HG03103 (cell line): ENCODE measurements around the gene HECW1.
"Not testable (repeated sequence)": the region's sequence is repeated elsewhere in the genome, so short reads cannot be mapped to it uniquely, and the experiment has no call there.

Source experiments
- ATAC-seq: cut with Tn5 transposase; IDR thresholded peaks from one replicate; pipeline ENCODE4 v1.9.1; 2021; ENCODE audit warnings: low read depth; ENCODE audit not compliant: unreplicated experiment

HECW1 gene

DNA sequence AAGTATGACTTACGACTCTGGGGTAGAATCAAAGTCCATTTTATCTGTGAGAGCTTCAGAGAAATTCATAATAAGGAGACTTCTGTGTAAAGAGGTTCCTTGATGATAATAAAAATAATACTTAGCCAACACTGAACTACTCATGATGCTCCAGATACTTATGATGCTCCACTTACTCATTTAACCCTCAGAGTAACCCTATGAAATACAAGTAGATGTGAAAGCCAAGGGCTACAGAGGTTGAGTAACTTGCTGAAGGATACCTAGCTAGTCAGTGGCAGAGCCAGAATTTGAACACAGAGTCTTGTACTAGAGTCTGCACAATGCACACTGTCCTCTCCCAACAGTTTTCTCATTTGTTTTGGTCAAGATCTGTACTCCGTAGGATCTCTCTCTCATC is 89.5 kb downstream of the HECW1 start:
- ATAC-seq = no peak

DNA sequence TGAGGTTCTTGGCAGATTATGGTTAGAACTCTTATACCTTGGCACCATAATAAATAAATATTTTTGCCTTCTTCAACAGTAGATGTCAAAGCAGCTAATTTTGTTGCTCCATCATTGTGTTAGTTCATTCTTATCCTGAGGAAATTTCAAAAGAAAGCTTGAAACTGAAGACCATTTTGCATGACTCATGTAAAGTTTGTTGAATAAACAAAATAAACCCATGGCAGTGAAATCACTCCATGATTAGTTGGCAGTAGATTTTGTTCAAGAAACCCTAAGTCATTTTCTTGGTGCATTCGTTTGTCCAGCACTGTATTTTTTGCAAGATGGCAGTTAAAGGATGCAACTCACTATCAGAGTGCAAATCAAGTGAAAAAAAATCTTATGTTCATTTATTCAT is 91.6 kb downstream of the HECW1 start:
- no peak for ATAC-seq

DNA sequence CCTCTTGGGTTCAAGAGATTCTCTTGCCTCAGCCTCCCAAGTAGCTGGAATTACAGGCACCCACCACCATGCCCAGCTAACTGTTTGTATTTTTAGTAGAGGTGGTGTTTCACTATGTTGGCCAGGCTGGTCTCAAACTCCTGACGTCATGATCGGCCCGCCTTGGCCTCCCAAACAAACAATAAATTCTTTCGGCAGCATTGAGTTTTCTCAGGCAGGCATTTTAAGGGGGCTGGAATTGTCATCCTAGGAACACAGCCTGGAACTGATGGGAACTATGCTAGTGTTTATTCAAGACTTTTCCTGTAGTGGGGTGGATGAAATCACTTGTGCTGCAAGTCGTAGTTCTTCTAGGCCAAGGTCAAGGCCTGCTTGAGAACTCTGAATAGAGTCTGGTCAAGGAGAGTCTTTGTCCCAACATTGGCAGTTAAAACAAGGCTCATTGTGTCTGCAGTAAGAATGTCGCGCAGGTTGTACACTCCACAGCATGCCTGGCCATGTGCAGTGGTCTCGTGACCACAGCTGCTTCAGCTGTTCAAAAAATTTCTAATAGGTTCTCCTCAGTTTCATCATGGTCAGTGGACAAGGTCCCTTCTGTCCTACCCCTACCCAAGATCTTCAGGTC is 92.8 kb downstream of the HECW1 start:
- no peak for ATAC-seq

DNA sequence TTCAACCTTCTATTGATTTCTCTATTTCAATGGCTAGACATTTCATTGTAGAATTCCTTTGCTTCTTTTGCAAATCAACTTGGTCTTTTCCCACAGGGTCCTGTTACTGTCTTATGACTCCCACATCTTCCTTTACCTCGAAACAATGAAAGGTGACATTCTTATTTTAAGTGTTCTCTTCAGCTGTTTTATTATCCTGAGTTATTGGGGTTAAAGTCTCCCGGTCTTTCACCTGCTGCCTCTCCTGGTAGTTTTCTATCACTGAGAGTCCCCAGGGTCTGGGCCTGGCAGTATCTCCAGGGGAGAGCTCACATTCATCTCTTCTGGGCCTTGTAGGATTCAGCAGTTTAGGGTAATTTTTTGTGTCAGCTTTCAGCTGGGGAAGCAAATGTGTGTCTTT is 95.8 kb downstream of the HECW1 start:
- ATAC-seq = no peak

DNA sequence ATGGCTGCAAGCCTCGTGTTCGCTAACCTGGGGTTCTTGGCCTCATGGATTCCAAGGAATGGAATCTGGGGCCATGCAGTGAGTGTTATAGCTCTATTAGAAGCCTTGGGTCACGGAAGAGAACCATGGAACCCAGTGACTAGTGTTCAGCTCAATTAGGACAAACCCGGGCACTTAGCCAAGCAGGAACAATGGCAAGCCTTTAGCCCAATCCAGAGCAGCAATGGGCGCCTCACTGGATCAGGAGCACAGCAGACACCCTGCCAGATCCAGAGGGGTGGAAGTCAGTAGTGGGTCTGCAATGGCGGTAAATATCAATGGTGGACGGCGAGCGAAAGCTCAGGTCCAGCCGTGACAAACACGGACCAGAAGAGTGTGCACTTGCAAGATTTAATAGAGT is 98.1 kb downstream of the HECW1 start:
- not testable (repeated sequence) for ATAC-seq

DNA sequence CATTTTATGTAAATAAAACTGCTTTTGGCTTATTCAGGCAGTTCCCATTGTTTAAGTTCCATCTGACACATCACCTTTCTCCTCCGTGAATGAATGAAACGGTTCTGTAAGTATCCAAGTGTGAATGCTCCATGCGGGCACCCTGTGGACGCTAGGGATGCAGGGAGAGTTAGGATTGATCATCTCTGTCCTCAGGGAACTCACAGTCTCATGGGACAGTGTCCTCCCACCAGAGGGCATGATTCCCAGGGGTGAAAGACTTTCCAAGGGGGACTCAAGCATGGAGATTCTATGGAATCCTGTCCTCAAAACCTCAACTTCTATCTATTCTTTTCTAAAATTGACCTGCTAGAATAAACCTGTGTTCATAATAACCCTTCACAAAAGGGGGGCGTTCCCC is 98.8 kb downstream of the HECW1 start:
- no peak for ATAC-seq

DNA sequence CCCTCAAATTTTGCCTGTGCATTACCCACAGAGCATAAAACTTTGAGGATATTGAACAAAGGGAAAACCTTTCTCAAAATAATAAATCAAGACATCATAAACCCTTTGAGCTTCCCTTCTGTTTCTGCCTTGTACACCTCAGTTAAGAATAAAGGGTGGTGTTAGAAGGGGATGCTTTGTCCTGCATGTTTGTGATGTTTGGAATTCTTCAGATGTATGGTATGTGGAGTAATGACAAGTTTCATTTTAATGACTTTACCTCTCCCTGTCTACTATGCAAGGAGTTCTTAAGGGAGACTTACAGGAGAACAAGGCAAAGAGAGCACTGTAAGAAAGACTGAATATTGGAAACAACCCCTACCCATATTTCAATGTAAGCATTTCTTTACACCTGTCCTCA is 99.2 kb downstream of the HECW1 start:
- ATAC-seq = no peak

DNA sequence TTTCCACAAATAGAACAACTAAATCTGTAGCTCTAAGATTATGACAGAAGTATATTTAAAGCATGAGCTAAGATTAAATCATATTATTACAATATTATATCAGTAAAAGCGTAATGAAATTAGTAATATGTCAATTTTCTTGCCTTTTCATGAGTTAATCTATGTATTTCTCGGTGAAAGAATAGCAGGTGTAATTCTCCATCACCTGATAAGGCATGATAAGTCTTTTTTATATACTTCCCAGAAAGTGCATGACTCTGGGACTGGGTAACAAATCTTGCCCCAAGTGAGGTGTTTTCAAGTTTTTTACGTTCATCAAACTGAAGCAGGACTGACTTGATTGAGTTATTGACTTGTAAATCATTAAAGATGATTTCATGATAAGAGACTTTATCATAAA is 100.5 kb downstream of the HECW1 start:
- ATAC-seq = no peak

DNA sequence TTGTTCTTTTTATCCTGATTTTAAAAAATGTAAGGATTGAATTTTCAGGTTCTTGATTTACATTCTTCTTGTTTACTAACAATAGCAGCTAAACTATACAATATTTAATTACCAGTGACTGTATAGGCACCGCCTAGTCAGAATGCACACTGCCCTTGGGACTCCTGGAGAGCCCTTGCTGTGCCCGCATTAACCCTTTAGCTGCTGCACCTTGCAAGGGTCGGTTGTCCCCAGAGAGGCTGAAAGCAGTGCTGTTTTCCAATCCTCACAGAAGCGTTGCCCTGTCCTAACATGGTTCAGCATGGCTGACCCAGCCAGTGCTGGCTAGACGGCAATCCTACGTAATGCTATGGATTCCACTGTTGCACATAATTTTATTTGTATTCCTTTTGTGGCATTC is 102.6 kb downstream of the HECW1 start:
- no peak for ATAC-seq

DNA sequence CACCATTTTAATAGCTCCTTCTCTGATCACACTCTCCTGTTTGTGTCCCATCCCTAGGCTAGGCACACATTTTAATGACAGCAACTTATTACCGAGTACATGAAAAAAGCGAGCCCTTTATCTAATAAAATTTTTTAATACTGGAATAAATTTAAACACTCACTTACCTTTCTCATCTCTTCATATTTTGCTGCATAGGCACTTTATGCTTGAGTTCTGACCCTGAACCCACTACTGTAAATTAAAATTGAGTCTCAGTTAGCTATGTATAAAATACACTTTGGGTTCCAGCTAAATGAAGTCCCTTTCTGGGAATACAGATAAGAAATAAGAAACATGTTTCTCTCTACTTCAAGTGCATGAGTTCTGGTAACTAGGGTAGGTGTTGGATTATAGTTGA is 104.6 kb downstream of the HECW1 start:
- ATAC-seq = no peak

DNA sequence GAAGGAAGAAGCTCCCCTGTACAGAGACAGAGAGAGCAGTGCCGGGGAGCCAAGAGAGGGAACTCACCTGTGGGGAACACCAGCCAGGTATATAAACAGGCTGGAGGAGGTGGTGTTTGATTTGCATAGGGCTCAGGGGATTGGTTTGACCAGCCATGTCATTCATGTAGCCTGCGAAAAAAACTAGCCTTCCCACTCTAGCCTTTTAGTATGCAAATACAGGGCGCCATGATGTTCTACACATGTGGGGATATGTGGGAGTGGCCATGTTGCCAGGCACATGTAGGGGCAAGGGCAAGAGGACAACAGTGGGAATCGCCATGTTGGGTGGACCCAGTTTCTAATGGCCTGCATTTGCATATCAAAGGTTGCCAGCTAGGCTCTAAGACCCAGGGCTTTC is 106.5 kb downstream of the HECW1 start:
- not testable (repeated sequence) for ATAC-seq

DNA sequence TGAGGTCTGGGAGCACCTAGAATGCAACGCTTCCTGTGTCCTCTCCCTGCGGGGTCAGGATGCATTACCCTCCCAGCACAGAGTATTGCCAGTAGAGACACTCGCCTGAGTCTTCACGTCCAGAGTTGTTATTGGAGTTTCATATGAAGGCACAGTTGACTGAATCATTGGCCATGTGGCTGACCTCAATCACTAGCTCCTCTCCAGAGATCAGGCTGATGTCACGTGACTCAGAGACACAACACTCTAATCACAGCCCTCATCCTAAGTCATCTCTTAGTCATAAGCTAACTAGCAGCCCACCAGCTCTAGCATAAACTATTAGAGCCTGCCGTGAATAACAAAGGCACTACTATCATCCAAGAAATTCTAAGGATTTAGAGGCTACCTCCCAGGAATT is 107.8 kb downstream of the HECW1 start:
- ATAC-seq = no peak

DNA sequence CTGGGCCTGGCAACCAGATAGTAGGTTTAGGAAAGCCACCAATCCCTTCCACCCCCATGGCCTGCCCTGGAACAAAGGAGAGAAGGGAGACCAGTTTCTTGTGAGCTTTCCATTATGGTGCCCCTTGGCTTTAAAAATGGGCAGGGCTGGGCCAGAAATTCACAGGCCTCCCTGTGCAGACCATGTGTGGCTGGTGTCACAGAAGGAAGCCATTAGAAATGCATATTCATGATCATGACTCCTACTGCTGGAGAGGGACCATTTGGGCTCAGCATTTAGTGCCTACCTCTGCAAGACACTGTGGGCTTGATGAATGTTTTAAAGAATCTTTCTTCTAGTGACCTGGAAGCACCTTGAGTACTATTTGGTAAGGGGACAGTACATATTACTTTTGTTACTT is 108.3 kb downstream of the HECW1 start:
- no peak for ATAC-seq

DNA sequence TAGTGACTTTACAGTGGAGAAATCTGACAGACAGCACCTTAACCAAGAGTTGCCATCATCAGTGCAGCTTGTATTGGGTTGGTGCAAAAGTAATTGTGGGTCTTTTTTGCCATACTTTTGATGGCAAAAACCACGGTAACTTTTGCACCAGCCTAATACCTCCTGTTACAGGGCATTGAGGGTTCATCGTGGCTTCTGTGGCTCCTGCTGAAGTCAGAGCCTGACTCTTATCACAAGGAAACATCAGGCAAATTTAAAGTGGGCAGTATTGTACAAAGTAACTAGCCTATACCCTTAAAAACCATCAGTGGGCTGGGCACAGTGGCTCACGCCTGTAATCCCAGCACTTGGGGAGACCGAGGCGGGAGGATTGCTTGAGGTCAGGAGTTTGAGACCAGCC is 117.4 kb downstream of the HECW1 start:
- no peak for ATAC-seq

DNA sequence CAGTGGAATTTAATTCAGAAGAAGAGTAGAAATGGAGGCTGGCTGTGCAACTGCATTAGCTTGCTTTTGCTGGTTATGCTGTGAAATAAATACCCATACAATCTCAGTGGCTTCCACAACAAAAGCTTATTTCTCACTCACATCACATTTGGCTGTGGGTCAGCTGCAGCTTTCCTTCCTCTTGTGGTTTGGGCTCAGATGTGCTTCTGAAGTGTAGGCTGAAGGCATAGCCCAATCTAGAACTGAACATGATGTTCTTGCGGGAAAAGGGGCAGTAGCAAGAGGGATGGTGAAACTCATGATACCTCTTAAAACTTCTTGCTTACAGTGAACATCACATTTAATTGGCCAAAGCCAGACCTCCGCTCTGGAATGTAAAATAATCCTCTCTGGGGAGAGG is 119.9 kb downstream of the HECW1 start:
- ATAC-seq = no peak

DNA sequence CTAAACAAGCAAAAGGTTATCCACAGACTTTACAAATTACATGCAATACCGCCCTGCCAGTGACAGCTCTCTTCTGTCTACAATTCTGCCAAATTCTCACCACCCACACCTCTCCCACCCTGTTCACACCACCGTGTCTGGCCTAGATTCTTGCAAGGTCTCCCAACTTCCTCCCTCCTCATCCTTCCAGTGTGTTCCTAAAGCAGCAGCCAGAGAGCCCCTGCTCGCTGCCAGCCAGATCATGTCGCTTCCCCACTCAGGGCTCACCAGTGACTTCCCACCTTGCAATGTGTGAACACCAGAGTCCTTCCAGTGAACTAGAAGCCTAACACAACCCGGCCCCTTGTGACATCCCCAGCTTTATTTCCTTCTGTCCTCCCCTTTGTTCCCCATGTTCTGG is 121.6 kb downstream of the HECW1 start:
- no peak for ATAC-seq

DNA sequence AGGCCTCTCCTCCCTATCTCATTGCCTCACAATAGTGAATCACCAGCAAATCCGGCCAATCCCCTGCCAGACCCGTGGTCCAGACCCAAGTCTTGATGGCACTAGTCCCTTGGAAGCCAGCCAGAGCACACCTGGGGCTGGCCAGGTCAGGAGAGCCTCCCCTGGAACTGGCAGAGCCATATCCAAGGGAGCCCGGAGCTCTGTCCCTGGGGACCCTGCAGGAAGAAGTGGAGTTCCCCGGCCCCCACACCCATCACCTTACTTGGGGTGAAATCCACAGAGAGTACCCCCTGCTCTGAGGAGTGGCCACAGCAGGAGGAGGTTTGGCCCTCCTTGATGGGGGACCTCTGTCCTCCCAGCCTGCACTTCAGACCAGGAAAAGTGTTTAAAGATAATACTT is 122.5 kb downstream of the HECW1 start:
- no peak for ATAC-seq

DNA sequence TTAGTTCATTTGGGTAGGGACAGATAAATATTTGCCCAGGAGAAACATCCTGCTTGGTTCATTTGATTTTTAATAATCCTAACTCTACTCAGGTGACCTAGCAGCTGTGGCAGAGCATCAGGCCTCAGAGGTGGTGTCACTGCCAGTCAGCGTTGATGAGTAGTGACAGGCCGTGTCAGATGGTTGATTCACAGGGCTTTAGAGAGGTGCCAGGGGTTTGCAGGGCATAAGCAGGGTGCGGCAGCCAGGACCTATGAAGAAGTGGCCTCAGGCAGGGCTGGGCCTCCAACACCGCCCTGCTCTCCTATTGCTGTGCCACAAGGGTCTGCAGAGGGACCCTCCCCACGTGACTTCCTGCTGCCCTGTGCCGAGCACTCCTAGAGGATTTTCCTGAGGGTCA is 128.1 kb downstream of the HECW1 start:
- no peak for ATAC-seq

DNA sequence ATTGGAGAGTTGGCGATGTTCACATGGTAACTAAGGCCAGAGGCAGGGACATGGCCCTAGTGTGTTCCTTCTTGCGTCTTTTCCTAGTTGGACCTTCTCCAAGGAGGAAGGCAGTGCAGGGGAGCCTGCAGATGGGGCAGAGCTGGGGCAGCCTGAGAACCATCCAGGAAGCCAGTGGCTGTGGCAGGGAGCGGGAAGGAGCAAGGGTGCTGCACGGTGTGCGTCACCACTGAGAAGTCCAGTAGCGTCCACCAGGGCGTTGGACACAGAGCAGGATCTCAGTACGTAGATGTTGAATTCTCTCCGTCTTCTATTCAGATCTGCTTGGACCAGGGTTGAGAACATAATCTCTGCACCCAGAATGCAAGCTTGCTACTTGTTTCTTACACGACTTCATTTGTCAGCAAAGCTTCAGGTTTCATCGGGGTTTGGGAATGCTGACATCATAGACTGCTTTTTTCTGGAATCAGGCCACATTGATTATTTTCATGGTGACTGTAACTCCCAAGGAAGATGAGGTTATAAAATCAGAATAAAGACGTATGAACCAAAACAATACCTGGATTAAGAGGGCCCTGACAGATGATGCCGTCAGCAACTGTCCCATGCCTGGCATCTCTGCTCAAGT is 130.3 kb downstream of the HECW1 start:
- ATAC-seq = no peak

DNA sequence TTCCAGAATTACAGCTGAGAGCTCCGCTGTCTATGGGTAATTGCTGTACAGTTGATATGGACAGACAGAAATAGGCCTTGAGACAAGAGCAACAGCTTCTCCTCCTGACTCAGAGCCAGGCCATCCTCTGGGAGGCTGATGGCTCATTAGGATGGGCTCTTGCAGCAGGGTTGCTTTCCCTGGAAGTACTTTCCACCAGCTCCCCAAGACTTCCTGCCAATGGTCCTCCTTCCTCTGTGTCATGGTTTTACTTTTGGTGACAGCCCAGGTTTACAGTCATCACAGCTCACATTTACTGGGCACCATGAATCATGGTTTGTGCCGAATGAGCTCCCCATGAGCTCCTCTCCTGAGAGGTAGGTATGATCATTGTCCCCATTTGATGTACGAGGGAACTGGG is 131.8 kb downstream of the HECW1 start:
- ATAC-seq = no peak

DNA sequence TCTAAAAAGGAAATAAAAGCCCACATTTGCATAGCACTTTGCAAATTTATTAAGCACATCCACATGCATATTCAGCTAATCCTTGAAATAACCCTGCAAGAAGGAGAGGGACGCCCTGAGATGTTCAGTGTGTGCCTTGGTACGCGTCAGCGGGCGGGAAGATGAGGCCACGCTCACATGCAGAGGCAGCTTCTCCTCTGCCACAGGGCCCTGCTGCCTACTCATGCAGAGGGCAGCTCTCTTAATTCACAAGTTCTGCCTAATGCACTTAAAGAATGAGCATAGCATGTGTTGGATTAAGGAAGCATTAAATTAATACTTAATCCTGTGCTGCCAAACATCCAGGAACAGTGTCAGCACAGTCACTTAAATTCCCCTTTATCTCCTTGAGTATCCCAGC is 132.3 kb downstream of the HECW1 start:
- ATAC-seq = no peak

DNA sequence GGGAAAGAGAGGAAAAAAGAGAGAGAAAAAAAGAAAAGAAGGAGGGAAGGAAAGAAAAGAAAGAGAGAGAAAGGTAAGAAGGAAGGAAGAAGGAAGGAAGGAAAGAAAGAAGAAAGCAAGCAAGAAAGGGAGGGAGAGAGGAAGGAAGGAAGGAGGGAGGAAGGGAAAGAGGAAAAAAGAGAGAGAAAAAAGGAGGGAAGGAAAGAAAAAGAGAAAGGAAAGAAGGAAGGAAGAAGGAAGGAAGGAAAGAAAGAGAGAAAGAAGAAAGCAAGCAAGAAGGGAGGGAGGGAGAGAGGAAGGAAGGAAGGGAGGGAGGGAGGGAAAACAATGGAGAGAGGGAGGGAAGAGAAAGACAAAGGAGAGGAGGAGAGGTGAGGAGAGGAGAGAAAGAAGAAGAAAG is 135.3 kb downstream of the HECW1 start:
- ATAC-seq = no peak

DNA sequence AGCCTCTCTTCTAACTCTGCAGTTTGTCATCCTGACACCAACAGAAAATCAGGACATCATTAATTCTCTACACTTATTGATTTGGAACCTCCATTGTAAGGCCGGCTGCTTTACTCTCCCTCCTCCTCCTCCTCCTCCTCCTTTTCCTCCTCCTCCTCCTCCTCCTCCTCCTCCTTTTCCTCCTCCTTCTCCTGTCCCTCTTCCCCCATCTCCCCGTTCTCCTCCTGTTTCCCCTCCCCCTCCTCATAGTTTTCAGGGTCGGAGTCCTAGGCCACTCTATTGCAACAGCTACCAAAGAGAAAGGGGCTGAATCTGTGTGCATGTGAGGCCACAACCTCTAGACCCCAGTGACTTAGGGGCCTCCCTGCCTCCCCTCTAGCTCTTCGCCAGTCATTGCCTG is 136.1 kb downstream of the HECW1 start:
- no peak for ATAC-seq
